H1 (cell line): ENCODE measurements around the gene RBFOX1. TPM values are rescaled to one million over a fixed set of nuclear protein-coding genes. Genes with fewer than 3 reads are reported as not detected.

Experiments used
- CBX5 ChIP-seq: fragments of 300-800, 300-1000 bp; sonication (generic); IDR thresholded peaks from 2 replicates; pipeline ENCODE4 v1.7.1; 2016; ENCODE audit warnings: antibody characterized with exemption, low read length, low read depth
- CHD7 ChIP-seq: fragments of 300-600 bp; sonication (generic); IDR thresholded peaks from 2 replicates; pipeline ENCODE4 v1.7.1; 2012; ENCODE audit warnings: low read length, moderate library complexity, mild to moderate bottlenecking, inconsistent platforms; ENCODE audit not compliant: insufficient replicate concordance
- KDM1A ChIP-seq: fragments of 200-600, 300-600 bp; sonication (generic); IDR thresholded peaks from 2 replicates; pipeline ENCODE4 v1.7.1; 2016; ENCODE audit warnings: mild to moderate bottlenecking, low read length, borderline replicate concordance
- NRF1 ChIP-seq: IDR thresholded peaks from 2 replicates; pipeline ENCODE4 v1.6.1; 2011; ENCODE audit warnings: mild to moderate bottlenecking, low read depth, low read length, improper control_type of control experiment
- RXRA ChIP-seq: IDR thresholded peaks from 2 replicates; pipeline ENCODE4 v1.6.1; 2011; ENCODE audit warnings: low read depth, mild to moderate bottlenecking, low read length, moderate library complexity; ENCODE audit not compliant: insufficient read depth
- TAF7 ChIP-seq: optimal IDR thresholded peaks from 2 replicates; pipeline ENCODE3; 2011; ENCODE audit warnings: low read depth, mild to moderate bottlenecking, inconsistent platforms, low read length, moderate library complexity, borderline replicate concordance
- polyA plus RNA-seq, 7 experiments: library from polyadenylated mRNA; depleted of rRNA in 3 of 7; stranded (reverse) in 5 of 7; unstranded in 2 of 7; fragments of >200 nt in 5 of 7; fragments of 200-250 nt in 2 of 7; gene quantifications; 1 replicate in 5 of 7; 2 replicates in 1 of 7; 4 replicates in 1 of 7; pipeline versions ENCODE4 v1.2.1 to v1.2.3, GENCODE V29; 2011 to 2013; ENCODE audit warnings: missing spikeins in 2 of 7, mixed read lengths in 2 of 7
- total RNA-seq: library from RNA; stranded (reverse); fragmentation: NEBNext Ultra II Directional; extraction: Animal tissue kit (Norgen Biotek cat#: 25700); gene quantifications from 2 replicates; pipeline ENCODE4 v1.2.1, GENCODE V29; 2021

RBFOX1 gene
- total and polyA plus RNA-seq, 2 of the 8 experiments (the other 6 are each of a cell fraction or from before 2014, with no cell fraction given), result 1.7 to 2.8 TPM

- TF ChIP-seq CHD7 (no peak), NRF1 (no peak), RXRA (no peak), KDM1A (no peak), CBX5 (no peak), TAF7 (no peak)
Measured at GRCh38 chr16:7420079-7420478, 87.4 kb downstream of the RBFOX1 start (continued).
